Astrocyte of the spinal cord (primary cell): Measurements from ENCODE around the gene KHSRP.

Experiments
- DNase-seq: peaks from one replicate; pipeline ENCODE4 v3.0.0; 2011; ENCODE audit warnings: low read depth, low spot score
- H3K4me3 ChIP-seq: 2 replicates; pipeline ENCODE4 v1.5.1; 2011; ENCODE audit warnings: low read depth, mild to moderate bottlenecking, low read length, moderate library complexity
- in situ Hi-C: cut with HindIII; loops from 2 replicates; pipeline ENCODE4 v1.10.0; 2017; ENCODE audit warnings: low sequenced_read_pairs
- TF ChIP-seq, protein P1 (sequence below): IDR thresholded peaks from 2 replicates; pipeline ENCODE4 v1.5.1; 2012; ENCODE audit warnings: low read depth, mild to moderate bottlenecking, low read length, inconsistent platforms

Gene KHSRP, protein sequence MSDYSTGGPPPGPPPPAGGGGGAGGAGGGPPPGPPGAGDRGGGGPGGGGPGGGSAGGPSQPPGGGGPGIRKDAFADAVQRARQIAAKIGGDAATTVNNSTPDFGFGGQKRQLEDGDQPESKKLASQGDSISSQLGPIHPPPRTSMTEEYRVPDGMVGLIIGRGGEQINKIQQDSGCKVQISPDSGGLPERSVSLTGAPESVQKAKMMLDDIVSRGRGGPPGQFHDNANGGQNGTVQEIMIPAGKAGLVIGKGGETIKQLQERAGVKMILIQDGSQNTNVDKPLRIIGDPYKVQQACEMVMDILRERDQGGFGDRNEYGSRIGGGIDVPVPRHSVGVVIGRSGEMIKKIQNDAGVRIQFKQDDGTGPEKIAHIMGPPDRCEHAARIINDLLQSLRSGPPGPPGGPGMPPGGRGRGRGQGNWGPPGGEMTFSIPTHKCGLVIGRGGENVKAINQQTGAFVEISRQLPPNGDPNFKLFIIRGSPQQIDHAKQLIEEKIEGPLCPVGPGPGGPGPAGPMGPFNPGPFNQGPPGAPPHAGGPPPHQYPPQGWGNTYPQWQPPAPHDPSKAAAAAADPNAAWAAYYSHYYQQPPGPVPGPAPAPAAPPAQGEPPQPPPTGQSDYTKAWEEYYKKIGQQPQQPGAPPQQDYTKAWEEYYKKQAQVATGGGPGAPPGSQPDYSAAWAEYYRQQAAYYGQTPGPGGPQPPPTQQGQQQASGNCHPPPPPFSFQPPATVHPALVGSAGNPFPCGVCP

DNA sequence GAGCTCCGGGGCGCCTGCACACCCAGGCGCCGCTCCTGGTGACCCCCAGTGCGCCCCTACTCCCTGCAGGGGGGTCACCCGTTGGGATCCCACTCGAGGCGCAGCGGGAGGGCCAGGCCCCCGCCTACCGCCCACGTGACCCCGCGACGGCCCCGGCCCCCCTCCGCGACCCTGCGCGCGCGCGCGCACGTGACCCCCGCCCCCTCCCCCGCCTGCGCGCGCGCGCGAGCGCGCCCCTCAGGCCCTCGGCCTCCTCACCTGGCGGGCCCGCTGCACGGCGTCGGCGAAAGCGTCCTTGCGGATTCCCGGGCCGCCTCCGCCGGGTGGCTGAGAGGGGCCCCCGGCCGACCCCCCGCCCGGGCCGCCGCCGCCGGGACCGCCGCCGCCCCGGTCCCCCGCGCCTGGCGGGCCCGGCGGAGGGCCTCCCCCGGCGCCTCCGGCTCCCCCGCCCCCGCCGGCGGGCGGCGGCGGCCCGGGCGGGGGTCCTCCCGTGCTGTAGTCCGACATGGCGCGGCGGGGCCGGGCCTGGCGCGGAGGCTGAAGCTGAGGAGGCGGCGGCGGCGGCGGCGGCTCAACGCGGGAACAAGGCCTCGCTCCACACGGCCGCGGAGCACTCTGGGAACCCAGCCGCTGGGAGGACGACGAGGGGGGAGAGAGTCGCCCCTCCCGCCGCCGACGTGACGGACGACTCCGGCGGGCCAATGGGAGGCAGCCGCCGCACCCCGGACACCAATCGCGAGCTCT is at the start of gene KHSRP:
TSS of gene KHSRP (minus strand) at position 617 of the 744 bp plus-strand sequence. CDS start at position 507, 110 bp downstream.
- in situ Hi-C loops = no loop called here
- DNase-seq = no peak
- peak within 1 kb of the TSS; percentile 97 for H3K4me3 ChIP-seq
- TF ChIP-seq, protein P1, sequence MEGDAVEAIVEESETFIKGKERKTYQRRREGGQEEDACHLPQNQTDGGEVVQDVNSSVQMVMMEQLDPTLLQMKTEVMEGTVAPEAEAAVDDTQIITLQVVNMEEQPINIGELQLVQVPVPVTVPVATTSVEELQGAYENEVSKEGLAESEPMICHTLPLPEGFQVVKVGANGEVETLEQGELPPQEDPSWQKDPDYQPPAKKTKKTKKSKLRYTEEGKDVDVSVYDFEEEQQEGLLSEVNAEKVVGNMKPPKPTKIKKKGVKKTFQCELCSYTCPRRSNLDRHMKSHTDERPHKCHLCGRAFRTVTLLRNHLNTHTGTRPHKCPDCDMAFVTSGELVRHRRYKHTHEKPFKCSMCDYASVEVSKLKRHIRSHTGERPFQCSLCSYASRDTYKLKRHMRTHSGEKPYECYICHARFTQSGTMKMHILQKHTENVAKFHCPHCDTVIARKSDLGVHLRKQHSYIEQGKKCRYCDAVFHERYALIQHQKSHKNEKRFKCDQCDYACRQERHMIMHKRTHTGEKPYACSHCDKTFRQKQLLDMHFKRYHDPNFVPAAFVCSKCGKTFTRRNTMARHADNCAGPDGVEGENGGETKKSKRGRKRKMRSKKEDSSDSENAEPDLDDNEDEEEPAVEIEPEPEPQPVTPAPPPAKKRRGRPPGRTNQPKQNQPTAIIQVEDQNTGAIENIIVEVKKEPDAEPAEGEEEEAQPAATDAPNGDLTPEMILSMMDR = no peak

DNA sequence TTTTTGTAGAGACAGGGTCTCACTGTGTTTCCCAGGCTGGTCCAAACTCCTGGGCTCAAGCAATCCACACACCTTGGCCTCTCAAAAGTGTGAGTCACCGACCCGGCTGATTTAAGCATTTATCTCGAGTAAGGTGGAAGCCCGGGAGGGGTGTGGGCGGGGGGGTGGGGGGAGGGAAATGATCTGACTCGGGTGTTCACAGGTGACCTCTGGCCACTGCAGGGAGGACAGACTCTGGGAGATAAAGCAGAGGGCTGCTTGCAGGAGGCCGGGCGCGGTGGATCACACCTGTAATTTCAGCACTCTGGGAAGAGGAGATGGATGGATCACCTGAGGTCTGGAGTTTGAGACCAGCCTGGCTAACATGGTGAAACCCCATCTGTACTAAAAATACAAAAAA is 49.0 kb upstream of the KHSRP start:
- DNase-seq = no peak
- in situ Hi-C loops = no loop called here
- TF ChIP-seq, protein P1 = no peak
- no peak overlapping the region for H3K4me3 ChIP-seq

DNA sequence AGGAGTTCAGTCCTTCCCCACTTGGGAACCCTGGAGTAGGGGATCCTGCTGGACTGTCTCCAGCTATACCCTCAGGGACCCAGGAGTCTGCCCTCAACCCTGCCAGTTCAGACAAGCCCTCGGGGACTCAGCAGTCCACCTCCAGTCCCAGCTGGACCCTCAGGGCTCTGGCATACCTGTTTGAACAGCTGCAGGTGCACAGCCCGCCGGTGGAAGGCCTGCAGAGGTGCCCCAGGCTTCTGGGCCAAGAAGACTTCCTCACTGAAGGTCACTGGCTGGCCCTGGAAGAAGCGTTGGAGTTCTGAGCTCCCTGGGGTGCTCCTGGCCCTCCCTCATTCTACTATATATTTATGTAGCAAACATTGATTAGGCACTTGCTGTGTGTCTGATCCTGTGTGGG is 48.1 kb upstream of the KHSRP start:
- in situ Hi-C loops = no loop called here
- DNase-seq = no peak
- H3K4me3 ChIP-seq = no peak overlapping the region
- TF ChIP-seq, protein P1 = no peak

DNA sequence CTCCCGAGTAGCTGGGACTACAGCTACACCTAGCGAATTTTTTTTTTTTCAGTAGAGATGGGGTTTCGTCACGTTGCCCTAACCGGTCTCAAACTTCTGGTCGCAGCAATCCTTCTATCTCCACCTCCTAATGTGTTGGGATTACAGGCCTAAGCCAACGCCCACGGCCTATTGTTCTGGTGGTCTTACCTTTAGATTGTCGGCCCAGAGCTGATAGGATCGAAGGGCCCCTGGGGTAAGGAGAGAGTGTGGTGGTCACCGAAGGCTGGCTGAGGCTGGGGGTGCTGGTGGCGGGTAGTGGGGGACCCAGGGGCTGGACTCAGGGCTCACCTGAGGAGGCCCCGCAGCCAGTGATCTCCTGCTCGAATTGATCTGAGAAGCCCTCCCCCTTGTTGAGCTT is 46.5 kb upstream of the KHSRP start:
- in situ Hi-C loops = no loop called here
- no peak overlapping the region for H3K4me3 ChIP-seq
- TF ChIP-seq, protein P1 = no peak
- no peak for DNase-seq

DNA sequence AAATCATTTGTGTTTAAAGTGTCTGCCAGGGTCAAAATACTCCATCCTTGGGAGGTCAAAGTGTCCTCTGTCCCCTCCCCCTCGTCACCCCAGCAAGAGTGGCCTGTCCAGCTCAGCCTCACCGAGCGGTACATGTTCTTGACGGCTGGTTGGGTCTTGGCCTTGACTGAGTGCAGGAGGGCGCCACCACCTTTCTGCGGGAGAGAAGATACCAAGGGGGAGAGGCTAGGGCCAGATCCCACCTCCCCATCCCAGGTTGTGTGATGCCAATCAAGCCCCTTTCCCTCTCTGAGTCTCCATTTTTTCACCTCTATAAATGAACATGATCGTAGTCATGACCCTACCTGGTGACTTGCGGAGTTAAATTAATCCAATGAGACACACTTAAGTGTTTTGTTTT is 45.6 kb upstream of the KHSRP start:
- DNase-seq = no peak
- TF ChIP-seq, protein P1 = no peak
- in situ Hi-C loops = no loop called here
- H3K4me3 ChIP-seq = no peak overlapping the region

DNA sequence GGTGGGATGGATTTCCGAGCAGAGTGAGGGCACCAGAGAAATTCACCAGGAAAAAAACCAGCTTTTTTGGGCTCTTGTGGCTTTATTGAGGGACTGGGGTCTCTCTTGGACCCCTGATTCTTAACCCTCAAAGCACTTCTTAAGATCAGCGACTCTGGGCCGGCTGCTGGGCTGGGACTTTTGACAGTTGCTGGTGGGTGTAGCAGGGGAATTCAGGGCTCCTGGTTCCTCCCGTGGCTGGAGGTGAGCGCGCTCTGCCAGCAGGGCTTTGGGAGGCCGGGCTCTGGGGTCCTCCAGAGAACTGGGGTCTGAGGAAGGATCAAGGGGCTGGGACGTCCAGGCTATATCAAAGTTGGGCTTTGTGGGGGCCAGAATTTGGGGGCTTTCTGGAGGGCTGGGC is 42.8 kb upstream of the KHSRP start:
- TF ChIP-seq, protein P1 = no peak
- no peak for DNase-seq
- no peak overlapping the region for H3K4me3 ChIP-seq
- in situ Hi-C loops = no loop called here
